ENCODE results near the gene RPUSD1.

DNA sequence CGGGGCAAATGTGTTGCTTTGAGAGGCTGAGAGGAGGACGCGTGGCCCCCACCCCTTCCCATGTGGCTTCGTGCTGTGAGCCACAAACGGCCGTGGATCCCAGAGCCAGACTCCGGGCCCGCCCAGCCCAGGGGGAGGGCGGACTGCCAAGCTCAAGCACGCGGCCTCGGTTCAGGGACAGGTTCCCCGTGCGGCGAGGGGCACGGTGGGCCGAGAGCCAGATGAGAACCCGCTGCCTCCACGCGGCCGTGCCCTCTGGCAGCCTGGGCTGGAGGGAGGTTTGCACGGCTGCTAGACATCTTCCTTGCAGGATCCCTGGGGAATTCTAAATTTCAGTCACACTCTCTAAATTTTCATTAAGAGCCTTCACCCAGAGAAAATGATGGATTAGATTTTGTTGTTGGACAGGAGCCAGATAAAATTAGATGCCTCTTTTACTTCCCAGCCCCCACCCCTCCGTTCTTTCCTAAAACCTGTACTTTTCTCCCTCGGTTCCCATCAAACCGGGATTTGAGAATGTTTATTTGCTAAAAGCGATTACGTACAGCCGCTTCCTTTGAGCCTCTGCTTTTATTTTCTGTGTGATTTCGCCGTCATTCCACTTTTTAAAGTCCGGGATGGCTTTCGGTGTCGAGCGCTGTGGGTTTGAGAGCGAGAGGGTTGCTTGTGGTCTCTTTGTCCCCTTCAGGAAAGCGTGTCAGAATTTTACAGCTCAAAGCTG is 37.3 kb upstream of the RPUSD1 start:
- TF ChIP-seq, protein P1, sequence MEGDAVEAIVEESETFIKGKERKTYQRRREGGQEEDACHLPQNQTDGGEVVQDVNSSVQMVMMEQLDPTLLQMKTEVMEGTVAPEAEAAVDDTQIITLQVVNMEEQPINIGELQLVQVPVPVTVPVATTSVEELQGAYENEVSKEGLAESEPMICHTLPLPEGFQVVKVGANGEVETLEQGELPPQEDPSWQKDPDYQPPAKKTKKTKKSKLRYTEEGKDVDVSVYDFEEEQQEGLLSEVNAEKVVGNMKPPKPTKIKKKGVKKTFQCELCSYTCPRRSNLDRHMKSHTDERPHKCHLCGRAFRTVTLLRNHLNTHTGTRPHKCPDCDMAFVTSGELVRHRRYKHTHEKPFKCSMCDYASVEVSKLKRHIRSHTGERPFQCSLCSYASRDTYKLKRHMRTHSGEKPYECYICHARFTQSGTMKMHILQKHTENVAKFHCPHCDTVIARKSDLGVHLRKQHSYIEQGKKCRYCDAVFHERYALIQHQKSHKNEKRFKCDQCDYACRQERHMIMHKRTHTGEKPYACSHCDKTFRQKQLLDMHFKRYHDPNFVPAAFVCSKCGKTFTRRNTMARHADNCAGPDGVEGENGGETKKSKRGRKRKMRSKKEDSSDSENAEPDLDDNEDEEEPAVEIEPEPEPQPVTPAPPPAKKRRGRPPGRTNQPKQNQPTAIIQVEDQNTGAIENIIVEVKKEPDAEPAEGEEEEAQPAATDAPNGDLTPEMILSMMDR (IDR thresholded peaks at IDR 0.05), result no peak
- TF ChIP-seq POLR2AphosphoS5 (IDR thresholded peaks at IDR 0.05) (no peak), POLR2A (IDR thresholded peaks at IDR 0.05) (no peak), EP300 (IDR thresholded peaks at IDR 0.05; ENCODE audit: low read depth) (no peak)

Data from transverse colon (tissue), 4 donors.